Thoracic aorta (tissue), 2 donors: ENCODE results near the gene FASLG. TPM values are rescaled to one million over a fixed set of nuclear protein-coding genes. Genes with fewer than 3 reads are reported as not detected.

Experiments used
- ATAC-seq: fragments of 150-250 bp; one replicate; pipeline ENCODE4 v1.8.0; 2017; ENCODE audit warnings: low read depth; ENCODE audit not compliant: insufficient number of reproducible peaks, low FRiP score
- DNase-seq: peaks from one replicate; pipeline ENCODE4 v3.0.0-alpha.2; 2020; ENCODE audit warnings: low spot score
- H3K27ac ChIP-seq, 2 donors: fragments of 200-600 bp; sonication (generic); 1 replicate in 1 of 2; 2 replicates in 1 of 2; pipeline ENCODE4 v1.5.1; 2016; ENCODE audit warnings: mild to moderate bottlenecking in 2 of 2, moderate library complexity in 2 of 2
- H3K27me3 ChIP-seq: fragments of 200-600 bp; sonication (generic); replicated peaks from 2 replicates; pipeline ENCODE4 v1.6.0; 2016; ENCODE audit warnings: mild to moderate bottlenecking; ENCODE audit not compliant: insufficient read depth
- H3K36me3 ChIP-seq: fragments of 200-600 bp; sonication (generic); one replicate; pipeline ENCODE4 v1.5.1; 2016
- H3K4me1 ChIP-seq, 2 donors: fragments of 200-600 bp; sonication (generic); 1 replicate in 1 of 2; 2 replicates in 1 of 2; pipeline versions ENCODE4 v1.5.1 to v1.6.0; 2016; ENCODE audit warnings: low read depth in 2 of 2, mild to moderate bottlenecking in 1 of 2; ENCODE audit not compliant: control insufficient read depth in 1 of 2
- H3K4me3 ChIP-seq: fragments of 200-600 bp; sonication (generic); 2 replicates; pipeline ENCODE4 v1.5.1; 2016; ENCODE audit warnings: mild to moderate bottlenecking
- H3K9me3 ChIP-seq: fragments of 200-600 bp; sonication (generic); 2 replicates; pipeline ENCODE4 v1.5.1; 2016
- total RNA-seq, 2 donors: library from RNA; depleted of rRNA; stranded (reverse); fragments of >200 nt; gene quantifications; one replicate each; pipeline versions ENCODE4 v1.1.0 to v1.2.3, GENCODE V29; 2016
- TF ChIP-seq, protein P1 (sequence below): fragments of 200-600 bp; sonication (generic); IDR thresholded peaks from one replicate; pipeline ENCODE4 v1.5.1; 2019; ENCODE audit warnings: antibody characterized with exemption

Gene FASLG
- total RNA-seq, 2 donors from 2014 or later: not detected

- no peak for DNase-seq
- Histone ChIP-seq H3K4me3 (no peak overlapping the region), H3K27ac (no peak overlapping the region), H3K27me3 (no peaks in the 10 kb centered on the region), H3K9me3 (no peaks in the 10 kb centered on the region), H3K36me3 (no peaks in the 10 kb centered on the region), H3K4me1 (peaks cover 3 to 5% of the 10 kb centered on the region in 2 donors)
- TF ChIP-seq, protein P1, sequence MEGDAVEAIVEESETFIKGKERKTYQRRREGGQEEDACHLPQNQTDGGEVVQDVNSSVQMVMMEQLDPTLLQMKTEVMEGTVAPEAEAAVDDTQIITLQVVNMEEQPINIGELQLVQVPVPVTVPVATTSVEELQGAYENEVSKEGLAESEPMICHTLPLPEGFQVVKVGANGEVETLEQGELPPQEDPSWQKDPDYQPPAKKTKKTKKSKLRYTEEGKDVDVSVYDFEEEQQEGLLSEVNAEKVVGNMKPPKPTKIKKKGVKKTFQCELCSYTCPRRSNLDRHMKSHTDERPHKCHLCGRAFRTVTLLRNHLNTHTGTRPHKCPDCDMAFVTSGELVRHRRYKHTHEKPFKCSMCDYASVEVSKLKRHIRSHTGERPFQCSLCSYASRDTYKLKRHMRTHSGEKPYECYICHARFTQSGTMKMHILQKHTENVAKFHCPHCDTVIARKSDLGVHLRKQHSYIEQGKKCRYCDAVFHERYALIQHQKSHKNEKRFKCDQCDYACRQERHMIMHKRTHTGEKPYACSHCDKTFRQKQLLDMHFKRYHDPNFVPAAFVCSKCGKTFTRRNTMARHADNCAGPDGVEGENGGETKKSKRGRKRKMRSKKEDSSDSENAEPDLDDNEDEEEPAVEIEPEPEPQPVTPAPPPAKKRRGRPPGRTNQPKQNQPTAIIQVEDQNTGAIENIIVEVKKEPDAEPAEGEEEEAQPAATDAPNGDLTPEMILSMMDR: no peak
- no peak for ATAC-seq
These were observed 38.7 kb downstream of the FASLG start for GRCh38 chr1:172697534-172698002.

DNA sequence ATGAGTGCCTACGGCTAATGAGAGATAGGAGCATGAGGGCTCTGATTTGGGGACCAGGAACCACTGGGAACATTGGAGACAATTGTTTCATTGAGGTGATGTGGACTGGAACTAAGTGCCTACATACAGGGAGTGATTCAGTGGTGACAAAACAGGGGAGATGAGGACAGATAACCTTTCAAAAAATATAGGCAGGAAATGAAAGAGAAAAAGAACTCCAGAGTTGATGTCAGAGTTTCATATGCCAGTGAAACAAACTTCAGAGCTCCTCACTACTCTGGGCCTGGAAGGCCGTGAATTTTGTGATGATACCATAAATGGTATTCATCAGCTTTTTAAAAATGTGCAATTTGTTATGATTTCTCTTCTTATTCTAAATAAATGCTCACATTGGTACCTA, 39.3 kb downstream of the FASLG start:
- ATAC-seq (no peak), DNase-seq (no peak)
- no peak overlapping the region for H3K27ac ChIP-seq
- peaks cover 3 to 5% of the 10 kb centered on the region in 2 donors for H3K4me1 ChIP-seq
- no peaks in the 10 kb centered on the region for H3K36me3 ChIP-seq
- H3K27me3 ChIP-seq: no peaks in the 10 kb centered on the region
- H3K9me3 ChIP-seq: no peaks in the 10 kb centered on the region
- no peak overlapping the region for H3K4me3 ChIP-seq
- TF ChIP-seq, protein P1: no peak

GRCh38 chr1:172699111-172699510, 40.2 kb downstream of the FASLG start:
- peaks cover 3 to 5% of the 10 kb centered on the region in 2 donors for H3K4me1 ChIP-seq
- no peak for ATAC-seq

GRCh38 chr1:172699695-172700227, 40.9 kb downstream of the FASLG start:
- TF ChIP-seq, protein P1: no peak
- H3K27me3 ChIP-seq: no peaks in the 10 kb centered on the region
- no peaks in the 10 kb centered on the region for H3K9me3 ChIP-seq
- DNase-seq (no peak), ATAC-seq (no peak)
- no peak overlapping the region for H3K27ac ChIP-seq
- no peaks in the 10 kb centered on the region for H3K36me3 ChIP-seq
- H3K4me1 ChIP-seq: peaks cover 3 to 5% of the 10 kb centered on the region in 2 donors
- H3K4me3 ChIP-seq: no peak overlapping the region

More at GRCh38 chr1:172699111-172699510, 40.2 kb downstream of the FASLG start:
- no peak overlapping the region for H3K27ac ChIP-seq
- H3K36me3 ChIP-seq: no peaks in the 10 kb centered on the region
- no peak overlapping the region for H3K4me3 ChIP-seq
- no peaks in the 10 kb centered on the region for H3K9me3 ChIP-seq
- DNase-seq: no peak
- no peaks in the 10 kb centered on the region for H3K27me3 ChIP-seq
- TF ChIP-seq, protein P1: no peak

- H3K4me3 ChIP-seq: no peak overlapping the region
- no peak for ATAC-seq
- peaks cover 3 to 5% of the 10 kb centered on the region in 2 donors for H3K4me1 ChIP-seq
- no peak for DNase-seq
- no peaks in the 10 kb centered on the region for H3K36me3 ChIP-seq
- H3K27ac ChIP-seq: no peak overlapping the region
- TF ChIP-seq, protein P1: no peak
- H3K9me3 ChIP-seq: no peaks in the 10 kb centered on the region
- no peaks in the 10 kb centered on the region for H3K27me3 ChIP-seq
These were observed 41.7 kb downstream of the FASLG start for GRCh38 chr1:172700556-172700955.
